Caco-2 (cell line): ENCODE measurements around the gene FOXP4. TPM values are rescaled to one million over a fixed set of nuclear protein-coding genes. Genes with fewer than 3 reads are reported as not detected.
"Not testable (repeated sequence)": the region's sequence is repeated elsewhere in the genome, so short reads cannot be mapped to it uniquely, and the experiment has no call there.

Source experiments
- BruUV-seq: library from RNA; stranded (reverse); fragments of 400-500 nt; replicated peaks from 2 replicates; lab custom pipeline; 2021; lab: Mats Ljungman, UMichigan
- CTCF ChIA-PET: fragments of 300-600 bp; sonication (Branson Sonifier 250); formaldehyde crosslinking; loops from one replicate; lab custom pipeline; 2022; ENCODE audit warnings: antibody characterized with exemption; lab: Charles Lee
- POLR2A ChIA-PET: fragments of 300-600 bp; sonication (Branson Sonifier 250); formaldehyde crosslinking; loops from one replicate; lab custom pipeline; 2022; ENCODE audit warnings: antibody characterized with exemption; lab: Charles Lee
- DNase-seq, 2 experiments: peaks; one replicate each; pipeline versions ENCODE4 v3.0.0 to v3.0.0-alpha.2; 2020 to 2022
- H3K27me3 ChIP-seq: replicated peaks from 2 replicates; pipeline ENCODE4 v1.6.0; 2011; ENCODE audit warnings: low read length; ENCODE audit not compliant: control insufficient read depth, insufficient read depth
- H3K36me3 ChIP-seq: 2 replicates; pipeline ENCODE4 v1.5.1; 2011; ENCODE audit warnings: low read length; ENCODE audit not compliant: control insufficient read depth, insufficient read depth
- H3K4me1 ChIP-seq: fragments of 250-450 bp; sonication (Bioruptor Pico); 2 replicates; pipeline ENCODE4 v1.5.1; 2020; ENCODE audit warnings: mild to moderate bottlenecking
- H3K4me3 ChIP-seq: 2 replicates; pipeline ENCODE4 v1.5.1; 2011; ENCODE audit warnings: low read depth, mild to moderate bottlenecking, control low read depth, low read length
- H3K9me3 ChIP-seq: fragments of 250-450 bp; sonication (Bioruptor Pico); 2 replicates; pipeline ENCODE4 v1.5.1; 2020; ENCODE audit warnings: mild to moderate bottlenecking, moderate library complexity
- H3K27ac Mint-ChIP-seq: one replicate; pipeline ENCODE4 v1.8.0; 2022; ENCODE audit warnings: mixed read lengths; ENCODE audit not compliant: unreplicated experiment
- H3K27me3 Mint-ChIP-seq: one replicate; pipeline ENCODE4 v1.8.0; 2022; ENCODE audit warnings: mixed read lengths; ENCODE audit not compliant: insufficient read depth, unreplicated experiment
- H3K36me3 Mint-ChIP-seq: one replicate; pipeline ENCODE4 v1.8.0; 2022; ENCODE audit warnings: mild to moderate bottlenecking, mixed read lengths; ENCODE audit not compliant: insufficient read depth, unreplicated experiment
- H3K4me1 Mint-ChIP-seq: one replicate; pipeline ENCODE4 v1.8.0; 2022; ENCODE audit warnings: low read depth, mixed read lengths; ENCODE audit not compliant: unreplicated experiment
- H3K4me3 Mint-ChIP-seq: one replicate; pipeline ENCODE4 v1.8.0; 2022; ENCODE audit warnings: mild to moderate bottlenecking, moderate library complexity, mixed read lengths; ENCODE audit not compliant: unreplicated experiment
- H3K9me3 Mint-ChIP-seq: one replicate; pipeline ENCODE4 v1.8.0; 2022; ENCODE audit warnings: mixed read lengths; ENCODE audit not compliant: unreplicated experiment
- intact Hi-C: fragments of 100-400 bp; cut with micrococcal nuclease; formaldehyde crosslinking; loops from one replicate; pipeline ENCODE4 v1.10.0; 2022; ENCODE audit not compliant: unreplicated experiment
- total RNA-seq: library from RNA; stranded (reverse); gene quantifications from 2 replicates; pipeline ENCODE4 v1.2.3, GENCODE V29; 2022
- TF ChIP-seq, protein P1 (sequence below), 2 experiments: fragments of 200-600 bp in 1 of 2; IDR thresholded peaks; 1 replicate in 1 of 2; 2 replicates in 1 of 2; pipeline versions ENCODE4 v1.5.1 to v1.8.0; 2011 to 2022; ENCODE audit warnings: antibody characterized with exemption in 1 of 2, control low read depth in 1 of 2, inconsistent platforms in 1 of 2, low read depth in 1 of 2, low read length in 1 of 2, mild to moderate bottlenecking in 1 of 2, moderate library complexity in 1 of 2; ENCODE audit not compliant: insufficient read depth in 1 of 2, severe bottlenecking in 1 of 2, unreplicated experiment in 1 of 2

The FOXP4 gene
- total RNA-seq, 1 experiment from 2014 or later = 117 TPM

GRCh38 chr6:41615311-41615710 lies 69.1 kb downstream of the FOXP4 start:
- ChIA-PET POLR2A (no interaction called here), CTCF (interaction anchor here (0.8 kb wide), 1 partner anchor 13 kb away, joined by 3 read pairs; no protein-coding TSS in a partner anchor)
- intact Hi-C loops = no loop called here
- Histone ChIP-seq H3K4me1 (no peaks in the 10 kb centered on the region), H3K4me3 (no peak overlapping the region), H3K36me3 (no peaks in the 10 kb centered on the region), H3K27me3 (no peaks in the 10 kb centered on the region), H3K9me3 (peaks cover 8% of the 10 kb centered on the region)
- TF ChIP-seq, protein P1, sequence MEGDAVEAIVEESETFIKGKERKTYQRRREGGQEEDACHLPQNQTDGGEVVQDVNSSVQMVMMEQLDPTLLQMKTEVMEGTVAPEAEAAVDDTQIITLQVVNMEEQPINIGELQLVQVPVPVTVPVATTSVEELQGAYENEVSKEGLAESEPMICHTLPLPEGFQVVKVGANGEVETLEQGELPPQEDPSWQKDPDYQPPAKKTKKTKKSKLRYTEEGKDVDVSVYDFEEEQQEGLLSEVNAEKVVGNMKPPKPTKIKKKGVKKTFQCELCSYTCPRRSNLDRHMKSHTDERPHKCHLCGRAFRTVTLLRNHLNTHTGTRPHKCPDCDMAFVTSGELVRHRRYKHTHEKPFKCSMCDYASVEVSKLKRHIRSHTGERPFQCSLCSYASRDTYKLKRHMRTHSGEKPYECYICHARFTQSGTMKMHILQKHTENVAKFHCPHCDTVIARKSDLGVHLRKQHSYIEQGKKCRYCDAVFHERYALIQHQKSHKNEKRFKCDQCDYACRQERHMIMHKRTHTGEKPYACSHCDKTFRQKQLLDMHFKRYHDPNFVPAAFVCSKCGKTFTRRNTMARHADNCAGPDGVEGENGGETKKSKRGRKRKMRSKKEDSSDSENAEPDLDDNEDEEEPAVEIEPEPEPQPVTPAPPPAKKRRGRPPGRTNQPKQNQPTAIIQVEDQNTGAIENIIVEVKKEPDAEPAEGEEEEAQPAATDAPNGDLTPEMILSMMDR (IDR thresholded peaks at IDR 0.05; ENCODE audit: insufficient read depth in 1 of 2, low read depth in 1 of 2, low read length in 1 of 2, severe bottlenecking in 1 of 2, unreplicated experiment in 1 of 2) = no peak
- no TSS peak for BruUV-seq
- H3K36me3 Mint-ChIP-seq = peaks cover 5% of the 10 kb centered on the region
- no peak overlapping the region for H3K27ac Mint-ChIP-seq
- no peak for DNase-seq
- H3K4me1 Mint-ChIP-seq = peaks cover 14% of the 10 kb centered on the region
- H3K27me3 Mint-ChIP-seq = no peaks in the 10 kb centered on the region
- H3K4me3 Mint-ChIP-seq = no peak overlapping the region
- H3K9me3 Mint-ChIP-seq = peaks cover 35% of the 10 kb centered on the region

DNA sequence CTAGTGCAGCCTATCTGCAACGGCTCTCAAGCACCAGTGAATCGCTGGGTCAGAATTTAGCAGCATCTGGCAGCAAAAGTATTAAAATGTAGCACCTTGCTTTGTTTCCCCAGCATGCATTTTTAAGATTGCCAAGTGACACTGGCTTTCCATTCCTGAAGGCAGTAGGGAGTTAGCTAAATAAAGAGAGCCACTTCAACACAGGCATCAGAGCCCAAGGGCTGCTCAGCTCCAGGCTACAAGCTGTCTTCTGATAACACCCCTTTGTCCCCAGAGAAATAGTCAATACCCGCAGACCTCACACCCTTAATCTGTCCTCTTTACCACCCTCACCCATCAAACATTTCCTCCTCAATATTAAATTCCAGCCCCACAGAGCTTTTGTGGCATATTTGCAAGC lies 72.4 kb downstream of the FOXP4 start:
- H3K4me3 ChIP-seq = no peak overlapping the region
- DNase-seq = no peak
- no peaks in the 10 kb centered on the region for H3K27me3 ChIP-seq
- intact Hi-C loops = no loop called here
- H3K27me3 Mint-ChIP-seq = no peaks in the 10 kb centered on the region
- H3K36me3 ChIP-seq = no peaks in the 10 kb centered on the region
- peaks cover 13% of the 10 kb centered on the region for H3K9me3 ChIP-seq
- no TSS peak for BruUV-seq
- peak overlapping the region; percentile 33 for H3K27ac Mint-ChIP-seq
- peaks cover 18% of the 10 kb centered on the region for H3K9me3 Mint-ChIP-seq
- H3K4me1 Mint-ChIP-seq = peaks cover 23% of the 10 kb centered on the region
- peaks cover 3% of the 10 kb centered on the region for H3K36me3 Mint-ChIP-seq
- TF ChIP-seq, protein P1 (IDR thresholded peaks at IDR 0.05; ENCODE audit: insufficient read depth in 1 of 2, low read depth in 1 of 2, low read length in 1 of 2, severe bottlenecking in 1 of 2, unreplicated experiment in 1 of 2) = no peak
- ChIA-PET POLR2A (no interaction called here), CTCF (interaction anchor here (0.6 kb wide), 1 partner anchor 431 kb away, joined by 3 read pairs; no protein-coding TSS in a partner anchor)
- no peak overlapping the region for H3K4me3 Mint-ChIP-seq
- H3K4me1 ChIP-seq = peaks cover 17% of the 10 kb centered on the region

- CTCF ChIA-PET, H3K36me3 ChIP-seq, H3K4me3 ChIP-seq, H3K27me3 Mint-ChIP-seq, intact Hi-C loops, H3K36me3 Mint-ChIP-seq, H3K27me3 ChIP-seq, BruUV-seq, H3K4me3 Mint-ChIP-seq, DNase-seq, POLR2A ChIA-PET: not testable (repeated sequence)
- Mint-ChIP-seq H3K4me1 (peaks cover 25% of the 10 kb centered on the region), H3K9me3 (peaks cover 12% of the 10 kb centered on the region), H3K27ac (peak overlapping the region; percentile 33)
- peaks cover 13% of the 10 kb centered on the region for H3K9me3 ChIP-seq
- peaks cover 17% of the 10 kb centered on the region for H3K4me1 ChIP-seq
Observed at GRCh38 chr6:41619193-41619592, 73.0 kb downstream of the FOXP4 start.
